BLaER1 treated with 17β-estradiol and CSF1 and Interleukin-3, amounts not matched to agents 10 nM and 100 nM (cell line): ENCODE results near the gene ZC3H18.
A peak's percentile ranks its signal among the peaks of the same experiment; 100 is the strongest.

ENCODE experiments used
- H3K27ac ChIP-seq, 11 experiments: shearing (Covaris generic); formaldehyde crosslinking; 2 replicates each; pipeline ENCODE4 v1.8.1; 2022
- H3K27me3 ChIP-seq, 11 experiments: shearing (Covaris generic); formaldehyde crosslinking; 2 replicates each; pipeline ENCODE4 v1.8.1; 2022
- H3K36me3 ChIP-seq, 11 experiments: shearing (Covaris generic); formaldehyde crosslinking; 2 replicates each; pipeline ENCODE4 v1.8.1; 2022
- H3K4me1 ChIP-seq, 10 experiments: shearing (Covaris generic); formaldehyde crosslinking; 2 replicates each; pipeline ENCODE4 v1.8.1; 2022
- H3K4me2 ChIP-seq, 11 experiments: shearing (Covaris generic); formaldehyde crosslinking; 2 replicates each; pipeline ENCODE4 v1.8.1; 2022
- H3K4me3 ChIP-seq, 10 experiments: shearing (Covaris generic); formaldehyde crosslinking; 2 replicates each; pipeline ENCODE4 v1.8.1; 2022
- H3K9ac ChIP-seq, 11 experiments: shearing (Covaris generic); formaldehyde crosslinking; 2 replicates each; pipeline ENCODE4 v1.8.1; 2022
- H3K9me3 ChIP-seq, 11 experiments: shearing (Covaris generic); formaldehyde crosslinking; replicated peaks in 1 of 11; 2 replicates each; pipeline ENCODE4 v1.8.1; 2022
- H4K20me1 ChIP-seq, 11 experiments: shearing (Covaris generic); formaldehyde crosslinking; 2 replicates each; pipeline ENCODE4 v1.8.1; 2022
- Cebpa-rat ChIP-seq, 11 experiments: shearing (Covaris generic); IDR thresholded peaks; 2 replicates each; pipeline ENCODE4 v1.8.1; 2022

Gene ZC3H18

GRCh38 chr16:88526008-88526905 is 43.9 kb upstream of the ZC3H18 start:
- Histone ChIP-seq H3K27ac (peak overlapping the region in 2 of 11 experiments; percentile 27 to 32; a peak in 3 of 22 replicates), H3K4me2 (peak overlapping the region; percentile 67 to 89 (median 82))

GRCh38 chr16:88526906-88527185 is 43.4 kb upstream of the ZC3H18 start:
- Histone ChIP-seq H3K4me2 (peak overlapping the region in 10 of 11 experiments; percentile 26 to 89 (median 80); a peak in 13 of 22 replicates), H3K9me3 (no peaks in the 10 kb centered on the region), H4K20me1 (peaks cover 0 to 94% (median 48%) of the 10 kb centered on the region in 11 experiments; a peak in 17 of 22 replicates), H3K36me3 (peaks cover 0 to 21% (median 0%) of the 10 kb centered on the region in 11 experiments; a peak in 7 of 22 replicates), H3K4me1 (peaks cover 23 to 99% (median 83%) of the 10 kb centered on the region in 10 experiments), H3K27ac (no peak overlapping the region), H3K27me3 (no peaks in the 10 kb centered on the region), H3K4me3 (no peak overlapping the region), H3K9ac (no peak overlapping the region)
- TF ChIP-seq Cebpa-rat (IDR thresholded peaks at IDR 0.05) = no peak

More at GRCh38 chr16:88526008-88526905, 43.9 kb upstream of the ZC3H18 start:
- H3K9me3 ChIP-seq = no peaks in the 10 kb centered on the region
- no peak overlapping the region for H3K4me3 ChIP-seq
- TF ChIP-seq Cebpa-rat (IDR thresholded peaks at IDR 0.05) = no peak
- peaks cover 0 to 96% (median 42%) of the 10 kb centered on the region in 11 experiments; a peak in 17 of 22 replicates for H4K20me1 ChIP-seq
- peaks cover 0 to 21% (median 0%) of the 10 kb centered on the region in 11 experiments; a peak in 8 of 22 replicates for H3K36me3 ChIP-seq
- peak overlapping the region in 8 of 11 experiments; percentile 12 to 66 (median 45); a peak in 10 of 22 replicates for H3K9ac ChIP-seq
- H3K27me3 ChIP-seq = no peaks in the 10 kb centered on the region
- H3K4me1 ChIP-seq = peaks cover 20 to 94% (median 77%) of the 10 kb centered on the region in 10 experiments

- Histone ChIP-seq H3K4me3 (no peak overlapping the region), H3K36me3 (peaks cover 0 to 18% (median 0%) of the 10 kb centered on the region in 11 experiments; a peak in 8 of 22 replicates), H3K27ac (peak overlapping the region in 3 of 11 experiments; percentile 9 to 34 (median 13); a peak in 1 of 22 replicates), H3K9me3 (no peaks in the 10 kb centered on the region), H3K4me1 (peaks cover 23 to 99% (median 86%) of the 10 kb centered on the region in 10 experiments), H3K4me2 (peak overlapping the region; percentile 26 to 89 (median 78); a peak in 19 of 22 replicates), H3K27me3 (no peaks in the 10 kb centered on the region), H4K20me1 (peaks cover 0 to 90% (median 46%) of the 10 kb centered on the region in 11 experiments; a peak in 16 of 22 replicates), H3K9ac (peak overlapping the region in 6 of 11 experiments; percentile 11 to 41 (median 31); a peak in 7 of 22 replicates)
- no peak for TF ChIP-seq Cebpa-rat (IDR thresholded peaks at IDR 0.05)
Measured at GRCh38 chr16:88527186-88527936, 42.8 kb upstream of the ZC3H18 start.

- H3K4me3 ChIP-seq = no peak overlapping the region
- peak overlapping the region in 9 of 11 experiments; percentile 8 to 89 (median 82); a peak in 14 of 22 replicates for H3K4me2 ChIP-seq
- H3K27ac ChIP-seq = peak overlapping the region in 3 of 11 experiments; percentile 9 to 34 (median 13); a peak in 2 of 22 replicates
- TF ChIP-seq Cebpa-rat (IDR thresholded peaks at IDR 0.05) = no peak
- H3K9ac ChIP-seq = peak overlapping the region in 6 of 11 experiments; percentile 11 to 64 (median 34); a peak in 7 of 22 replicates
- H3K9me3 ChIP-seq = no peaks in the 10 kb centered on the region
- H3K4me1 ChIP-seq = peaks cover 23 to 98% (median 82%) of the 10 kb centered on the region in 10 experiments
- peaks cover 0 to 15% (median 0%) of the 10 kb centered on the region in 11 experiments; a peak in 8 of 22 replicates for H3K36me3 ChIP-seq
- H3K27me3 ChIP-seq = no peaks in the 10 kb centered on the region
- H4K20me1 ChIP-seq = peaks cover 0 to 82% (median 39%) of the 10 kb centered on the region in 11 experiments; a peak in 16 of 22 replicates
Measured at GRCh38 chr16:88527937-88528743, 42.1 kb upstream of the ZC3H18 start.

GRCh38 chr16:88528902-88529318 is 41.3 kb upstream of the ZC3H18 start:
- Histone ChIP-seq H4K20me1 (peaks cover 0 to 75% (median 31%) of the 10 kb centered on the region in 11 experiments; a peak in 16 of 22 replicates), H3K27me3 (no peaks in the 10 kb centered on the region), H3K9ac (peak overlapping the region in 6 of 11 experiments; percentile 5 to 64 (median 36); a peak in 6 of 22 replicates), H3K27ac (0 out of 22 replicates have a peak overlapping the region, but pooled peaks of 1 of the 11 experiments have one; percentile 0), H3K36me3 (peaks cover 0 to 15% (median 0%) of the 10 kb centered on the region in 11 experiments; a peak in 8 of 22 replicates), H3K4me1 (peaks cover 23 to 98% (median 78%) of the 10 kb centered on the region in 10 experiments), H3K4me3 (no peak overlapping the region), H3K9me3 (no peaks in the 10 kb centered on the region), H3K4me2 (peak overlapping the region in 7 of 11 experiments; percentile 74 to 90 (median 87); a peak in 7 of 22 replicates)
- no peak for TF ChIP-seq Cebpa-rat (IDR thresholded peaks at IDR 0.05)

GRCh38 chr16:88529596-88529995 is 40.6 kb upstream of the ZC3H18 start:
- peak overlapping the region in 3 of 11 experiments; percentile 0 to 53 (median 51); a peak in 6 of 22 replicates for H3K27ac ChIP-seq
- H4K20me1 ChIP-seq = peaks cover 0 to 68% (median 25%) of the 10 kb centered on the region in 11 experiments; a peak in 16 of 22 replicates
- H3K4me1 ChIP-seq = peaks cover 23 to 93% (median 78%) of the 10 kb centered on the region in 10 experiments
- H3K27me3 ChIP-seq = no peaks in the 10 kb centered on the region
- H3K4me3 ChIP-seq = no peak overlapping the region
- peak overlapping the region in 9 of 11 experiments; percentile 10 to 64 (median 53); a peak in 12 of 22 replicates for H3K9ac ChIP-seq
- H3K4me2 ChIP-seq = peak overlapping the region in 9 of 11 experiments; percentile 51 to 98 (median 82); a peak in 18 of 22 replicates
- peaks cover 0 to 15% (median 0%) of the 10 kb centered on the region in 11 experiments; a peak in 8 of 22 replicates for H3K36me3 ChIP-seq
- TF ChIP-seq Cebpa-rat (IDR thresholded peaks at IDR 0.05) = no peak
- H3K9me3 ChIP-seq = no peaks in the 10 kb centered on the region

- TF ChIP-seq Cebpa-rat (IDR thresholded peaks at IDR 0.05) = no peak
- Histone ChIP-seq H3K4me3 (peak overlapping the region in 1 of 10 experiments; percentile 25; a peak in 2 of 20 replicates), H3K4me2 (peak overlapping the region; percentile 7 to 98 (median 78); a peak in 20 of 22 replicates), H3K27me3 (no peaks in the 10 kb centered on the region), H3K9me3 (no peaks in the 10 kb centered on the region), H4K20me1 (peaks cover 0 to 66% (median 24%) of the 10 kb centered on the region in 11 experiments; a peak in 17 of 22 replicates), H3K27ac (peak overlapping the region in 4 of 11 experiments; percentile 44 to 53 (median 50); a peak in 6 of 22 replicates), H3K4me1 (peaks cover 27 to 93% (median 78%) of the 10 kb centered on the region in 10 experiments), H3K36me3 (peaks cover 0 to 15% (median 0%) of the 10 kb centered on the region in 11 experiments; a peak in 8 of 22 replicates), H3K9ac (peak overlapping the region in 9 of 11 experiments; percentile 16 to 64 (median 53); a peak in 14 of 22 replicates)
Measured at GRCh38 chr16:88530051-88530857, 39.9 kb upstream of the ZC3H18 start.
